Stomach (tissue), 8 donors: ENCODE measurements around the gene LAMB1. TPM values are rescaled to one million over a fixed set of nuclear protein-coding genes. Genes with fewer than 3 reads are reported as not detected.

Source experiments
- polyA plus RNA-seq, 3 donors: library from polyadenylated mRNA; stranded (reverse); fragments of 200-250 nt; gene quantifications; one replicate each; pipeline ENCODE4 v1.2.3, GENCODE V29; 2013
- small RNA-seq, 4 donors: library from RNA; depleted of rRNA; stranded (forward); fragments of <200 nt; gene quantifications; one replicate each; pipeline ENCODE3, GENCODE V24; 2016
- total RNA-seq, 5 donors: library from RNA; depleted of rRNA; stranded (reverse); fragments of >200 nt; gene quantifications; one replicate each; pipeline versions ENCODE4 v1.1.0 to v1.2.3, GENCODE V29; 2014 to 2016
- donor health status: healthy with polysubstance abuse.
- donor health status: Bipolar disorder and iron deficiency.
- donor health status: healthy.

Gene LAMB1
- total and polyA plus RNA-seq, 8 donors: 50.0 to 399 (median 111) TPM

Small RNA genes lying within 50 kb of the gene (small RNA-seq; reads per million reads assigned to genes)
- gene RF00012: 0 reads per million in 4 donors

Other genes with a start within 250 kb of the LAMB1 start
- 10 to 100 TPM in 1 of 5 donors, 1 to 10 TPM in 1, not detected in 3; 2.0 to 52.4 TPM for gene SLC26A3, start 199.9 kb downstream of the LAMB1 start, total RNA-seq
- 1 to 10 TPM in 1 of 3 donors, under 1 TPM in 1, not detected in 1; 0.10 to 2.1 TPM for gene SLC26A3, start 199.9 kb downstream of the LAMB1 start, polyA plus RNA-seq
- 100 to 1,000 TPM in 4 of 5 donors, 10 to 100 TPM in 1; 35.6 to 173 (median 133) TPM for gene DLD, start 112.0 kb downstream of the LAMB1 start, total RNA-seq
- gene DLD, start 112.0 kb downstream of the LAMB1 start, polyA plus RNA-seq: 10 to 100 TPM; 24.6 to 74.2 (median 43.6) TPM
- 1 to 10 TPM in 1 of 5 donors, under 1 TPM in 2, not detected in 2; under 0.01 to 8.5 (median 0.18) TPM for gene LAMB4, start 127.2 kb upstream of the LAMB1 start, total RNA-seq
- gene LAMB4, start 127.2 kb upstream of the LAMB1 start, polyA plus RNA-seq: 1 to 10 TPM in 2 of 3 donors, under 1 TPM in 1; 0.68 to 3.6 (median 2.7) TPM